HL-60 (cell line): ENCODE data around the gene RB1.
"Not testable (repeated sequence)": the region's sequence is repeated elsewhere in the genome, so short reads cannot be mapped to it uniquely, and the experiment has no call there.

ENCODE experiments used
- CTCF ChIP-seq: IDR thresholded peaks from one replicate; pipeline ENCODE4 v1.5.1; 2011; ENCODE audit warnings: low read length, control low read depth, inconsistent platforms; ENCODE audit not compliant: insufficient read depth
- GABPA ChIP-seq: IDR thresholded peaks from 2 replicates; pipeline ENCODE4 v1.6.1; 2012; ENCODE audit warnings: low read depth
- POLR2AphosphoS5 ChIP-seq: IDR thresholded peaks from 2 replicates; pipeline ENCODE4 v1.6.1; 2012; ENCODE audit warnings: low read depth
- TF ChIP-seq, protein P1 (sequence below): IDR thresholded peaks from 2 replicates; pipeline ENCODE4 v1.6.1; 2012; ENCODE audit warnings: low read depth; ENCODE audit not compliant: insufficient replicate concordance

DNA sequence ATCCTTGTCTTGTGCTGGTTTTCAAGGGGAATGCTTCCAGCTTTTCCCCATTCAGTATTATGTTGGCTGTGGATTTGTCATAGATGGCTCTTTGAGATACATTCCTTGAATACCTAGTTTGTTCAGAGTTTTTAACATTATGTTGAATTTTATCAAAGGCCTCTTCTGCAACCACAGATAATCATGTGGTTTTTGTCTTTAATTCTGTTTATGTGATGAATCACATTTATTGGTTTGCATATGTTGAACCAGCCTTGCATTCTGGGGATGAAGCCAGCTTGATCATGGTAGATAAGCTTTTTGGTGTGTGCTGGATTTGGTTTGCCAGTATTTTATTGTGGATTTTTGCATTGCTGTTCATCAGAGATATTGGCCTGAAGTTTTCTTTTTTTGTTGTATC, 147.6 kb downstream of the RB1 start:
- not testable (repeated sequence) for TF ChIP-seq CTCF, POLR2AphosphoS5, GABPA
- TF ChIP-seq, protein P1, sequence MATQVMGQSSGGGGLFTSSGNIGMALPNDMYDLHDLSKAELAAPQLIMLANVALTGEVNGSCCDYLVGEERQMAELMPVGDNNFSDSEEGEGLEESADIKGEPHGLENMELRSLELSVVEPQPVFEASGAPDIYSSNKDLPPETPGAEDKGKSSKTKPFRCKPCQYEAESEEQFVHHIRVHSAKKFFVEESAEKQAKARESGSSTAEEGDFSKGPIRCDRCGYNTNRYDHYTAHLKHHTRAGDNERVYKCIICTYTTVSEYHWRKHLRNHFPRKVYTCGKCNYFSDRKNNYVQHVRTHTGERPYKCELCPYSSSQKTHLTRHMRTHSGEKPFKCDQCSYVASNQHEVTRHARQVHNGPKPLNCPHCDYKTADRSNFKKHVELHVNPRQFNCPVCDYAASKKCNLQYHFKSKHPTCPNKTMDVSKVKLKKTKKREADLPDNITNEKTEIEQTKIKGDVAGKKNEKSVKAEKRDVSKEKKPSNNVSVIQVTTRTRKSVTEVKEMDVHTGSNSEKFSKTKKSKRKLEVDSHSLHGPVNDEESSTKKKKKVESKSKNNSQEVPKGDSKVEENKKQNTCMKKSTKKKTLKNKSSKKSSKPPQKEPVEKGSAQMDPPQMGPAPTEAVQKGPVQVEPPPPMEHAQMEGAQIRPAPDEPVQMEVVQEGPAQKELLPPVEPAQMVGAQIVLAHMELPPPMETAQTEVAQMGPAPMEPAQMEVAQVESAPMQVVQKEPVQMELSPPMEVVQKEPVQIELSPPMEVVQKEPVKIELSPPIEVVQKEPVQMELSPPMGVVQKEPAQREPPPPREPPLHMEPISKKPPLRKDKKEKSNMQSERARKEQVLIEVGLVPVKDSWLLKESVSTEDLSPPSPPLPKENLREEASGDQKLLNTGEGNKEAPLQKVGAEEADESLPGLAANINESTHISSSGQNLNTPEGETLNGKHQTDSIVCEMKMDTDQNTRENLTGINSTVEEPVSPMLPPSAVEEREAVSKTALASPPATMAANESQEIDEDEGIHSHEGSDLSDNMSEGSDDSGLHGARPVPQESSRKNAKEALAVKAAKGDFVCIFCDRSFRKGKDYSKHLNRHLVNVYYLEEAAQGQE, result not testable (repeated sequence)
